ENCODE results near the gene PRKAG2. TPM values are rescaled to one million over a fixed set of nuclear protein-coding genes. Genes with fewer than 3 reads are reported as not detected.

Gene PRKAG2
- total and polyA plus RNA-seq, 2 of the 8 experiments (the other 6 are each of a cell fraction or from before 2014, with no cell fraction given), result 7.5 to 18.1 TPM

DNA sequence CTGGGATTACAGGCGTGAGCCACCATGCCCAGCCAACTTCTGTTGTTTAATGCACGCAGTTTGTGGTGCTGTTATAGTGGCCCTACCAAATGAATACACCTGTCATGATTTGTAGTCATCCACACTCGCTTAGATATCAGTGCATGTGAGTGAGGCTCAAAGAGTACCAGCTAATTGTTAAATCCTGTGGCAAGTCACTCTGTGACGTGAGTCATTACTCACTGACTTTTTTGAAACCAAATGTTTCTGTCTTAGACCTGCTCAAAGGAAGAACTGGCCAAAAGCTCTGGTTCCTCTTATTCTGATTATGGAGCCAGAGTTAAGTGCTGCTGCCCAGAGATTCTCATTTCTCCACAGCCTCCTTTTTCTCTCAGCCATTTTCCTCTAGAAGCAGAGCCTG, 109.4 kb downstream of the PRKAG2 start:
- Histone ChIP-seq H3K4me2 (ENCODE audit: insufficient read depth in 1 of 2, low read depth in 2 of 2, low read length in 2 of 2) (no peak overlapping the region), H3K36me3 (ENCODE audit: control insufficient read depth in 2 of 4, insufficient read depth in 4 of 4, low read length in 3 of 4) (no peaks in the 10 kb centered on the region), H2AK5ac (ENCODE audit: low read depth, low read length) (no peak overlapping the region), H2BK5ac (ENCODE audit: low read depth, low read length) (no peak overlapping the region), H2BK12ac (ENCODE audit: low read depth, low read length) (no peak overlapping the region), H3K23me2 (ENCODE audit: low read depth, low read length) (no peaks in the 10 kb centered on the region), H3K9me3 (ENCODE audit: insufficient read depth in 2 of 2, low read depth in 1 of 2, low read length in 1 of 2) (no peaks in the 10 kb centered on the region), H3K27ac (ENCODE audit: low read depth, low read length) (no peak overlapping the region), H4K20me1 (replicated peaks in 1 of 2; ENCODE audit: control insufficient read depth in 1 of 2, insufficient read depth in 2 of 2, low read length in 2 of 2) (no peaks in the 10 kb centered on the region), H3K27me3 (replicated peaks in 1 of 4; ENCODE audit: control insufficient read depth in 3 of 4, extremely low read depth in 1 of 4, insufficient read depth in 3 of 4, low read length in 3 of 4) (peaks cover 0 to 10% (median 4%) of the 10 kb centered on the region in 4 experiments; a peak in 4 of 7 replicates), H3K79me1 (ENCODE audit: low read depth, low read length) (no peaks in the 10 kb centered on the region), H3K23ac (ENCODE audit: insufficient read length) (no peak overlapping the region), H2BK15ac (ENCODE audit: low read length) (no peak overlapping the region), H2BK120ac (replicated peaks; ENCODE audit: low read depth, low read length) (no peak overlapping the region), H4K91ac (replicated peaks; ENCODE audit: insufficient read length, low read length) (no peak overlapping the region), H3K4me1 (replicated peaks in 1 of 4; ENCODE audit: control insufficient read depth in 3 of 4, insufficient read depth in 4 of 4, low read length in 3 of 4) (peaks cover 0 to 6% (median 2%) of the 10 kb centered on the region in 4 experiments; a peak in 2 of 7 replicates), H4K8ac (ENCODE audit: extremely low read depth, insufficient read depth, low read length) (no peak overlapping the region), H3K9ac (replicated peaks in 1 of 4; ENCODE audit: extremely low read depth in 1 of 4, low read depth in 3 of 4, low read length in 3 of 4) (no peak overlapping the region), H3K18ac (ENCODE audit: extremely low read depth, low read length) (no peak overlapping the region), H2AFZ (ENCODE audit: low read length) (no peak overlapping the region), H3K56ac (replicated peaks; ENCODE audit: insufficient read length, low read depth, low read length) (no peak overlapping the region), H3K14ac (ENCODE audit: insufficient read length) (no peak overlapping the region), H4K5ac (ENCODE audit: insufficient read length, low read depth, low read length) (no peak overlapping the region), H3K79me2 (ENCODE audit: control insufficient read depth in 1 of 2, insufficient read depth in 2 of 2, low read length in 2 of 2) (no peaks in the 10 kb centered on the region), H3K4ac (replicated peaks; ENCODE audit: insufficient read length, low read depth, low read length) (no peak overlapping the region), H2BK20ac (ENCODE audit: low read length) (no peak overlapping the region), H3K4me3 (ENCODE audit: extremely low read depth in 1 of 4, insufficient read depth in 2 of 4, low read depth in 3 of 4, low read length in 4 of 4) (no peak overlapping the region)
- no peak for FAIRE-seq
- CTCF ChIA-PET (ENCODE audit: partially characterized antibody), result interaction anchor here (1.0 to 1.3 kb wide), 5 partner anchors 8 to 453 kb away, joined by 3 to 7 read pairs (median 4); no protein-coding TSS in a partner anchor
- 84% methylated on average over 4 of the region's 4 CpGs; no CpG with 5 or more reads in 1 of the 2 experiments for WGBS, 2 experiments (ENCODE audit: extremely low coverage in 1 of 2, insufficient coverage in 1 of 2, insufficient read length in 1 of 2, insufficient replicate concordance in 2 of 2, low coverage in 1 of 2, low lambda C conversion rate in 2 of 2, missing lambda C conversion rate in 1 of 2)
- POLR2A ChIA-PET (ENCODE audit: partially characterized antibody), result no interaction called here
- DNase-seq (ENCODE audit: low read depth in 1 of 2, low spot score in 2 of 2), result no peak
- TF ChIP-seq RBBP5 (IDR thresholded peaks at IDR 0.05; ENCODE audit: borderline replicate concordance, low read depth, low read length) (no peak), KDM4A (IDR thresholded peaks at IDR 0.05; ENCODE audit: low read depth, low read length, severe bottlenecking) (no peak), TAF7 (optimal IDR thresholded peaks at IDR 0.05; ENCODE audit: borderline replicate concordance, low read depth, low read length) (no peak), HDAC6 (IDR thresholded peaks at IDR 0.05; ENCODE audit: low read depth, low read length) (no peak), POLR2AphosphoS5 (IDR thresholded peaks at IDR 0.05; ENCODE audit: low read depth, low read length) (no peak), TCF12 (IDR thresholded peaks at IDR 0.05; ENCODE audit: low read depth, low read length) (no peak)
- TF ChIP-seq, protein P1, sequence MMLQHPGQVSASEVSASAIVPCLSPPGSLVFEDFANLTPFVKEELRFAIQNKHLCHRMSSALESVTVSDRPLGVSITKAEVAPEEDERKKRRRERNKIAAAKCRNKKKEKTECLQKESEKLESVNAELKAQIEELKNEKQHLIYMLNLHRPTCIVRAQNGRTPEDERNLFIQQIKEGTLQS (IDR thresholded peaks at IDR 0.05; ENCODE audit: insufficient read depth, low read depth, low read length), result no peak
- TF ChIP-seq, protein P2, sequence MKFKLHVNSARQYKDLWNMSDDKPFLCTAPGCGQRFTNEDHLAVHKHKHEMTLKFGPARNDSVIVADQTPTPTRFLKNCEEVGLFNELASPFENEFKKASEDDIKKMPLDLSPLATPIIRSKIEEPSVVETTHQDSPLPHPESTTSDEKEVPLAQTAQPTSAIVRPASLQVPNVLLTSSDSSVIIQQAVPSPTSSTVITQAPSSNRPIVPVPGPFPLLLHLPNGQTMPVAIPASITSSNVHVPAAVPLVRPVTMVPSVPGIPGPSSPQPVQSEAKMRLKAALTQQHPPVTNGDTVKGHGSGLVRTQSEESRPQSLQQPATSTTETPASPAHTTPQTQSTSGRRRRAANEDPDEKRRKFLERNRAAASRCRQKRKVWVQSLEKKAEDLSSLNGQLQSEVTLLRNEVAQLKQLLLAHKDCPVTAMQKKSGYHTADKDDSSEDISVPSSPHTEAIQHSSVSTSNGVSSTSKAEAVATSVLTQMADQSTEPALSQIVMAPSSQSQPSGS (IDR thresholded peaks at IDR 0.05; ENCODE audit: low read length), result no peak
- TF ChIP-seq, protein P3, sequence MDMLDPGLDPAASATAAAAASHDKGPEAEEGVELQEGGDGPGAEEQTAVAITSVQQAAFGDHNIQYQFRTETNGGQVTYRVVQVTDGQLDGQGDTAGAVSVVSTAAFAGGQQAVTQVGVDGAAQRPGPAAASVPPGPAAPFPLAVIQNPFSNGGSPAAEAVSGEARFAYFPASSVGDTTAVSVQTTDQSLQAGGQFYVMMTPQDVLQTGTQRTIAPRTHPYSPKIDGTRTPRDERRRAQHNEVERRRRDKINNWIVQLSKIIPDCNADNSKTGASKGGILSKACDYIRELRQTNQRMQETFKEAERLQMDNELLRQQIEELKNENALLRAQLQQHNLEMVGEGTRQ (IDR thresholded peaks at IDR 0.05; ENCODE audit: low read length), result no peak
- TF ChIP-seq, protein P4, sequence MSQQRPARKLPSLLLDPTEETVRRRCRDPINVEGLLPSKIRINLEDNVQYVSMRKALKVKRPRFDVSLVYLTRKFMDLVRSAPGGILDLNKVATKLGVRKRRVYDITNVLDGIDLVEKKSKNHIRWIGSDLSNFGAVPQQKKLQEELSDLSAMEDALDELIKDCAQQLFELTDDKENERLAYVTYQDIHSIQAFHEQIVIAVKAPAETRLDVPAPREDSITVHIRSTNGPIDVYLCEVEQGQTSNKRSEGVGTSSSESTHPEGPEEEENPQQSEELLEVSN (IDR thresholded peaks at IDR 0.05), result no peak

Measured in H1 (cell line).